HG03196 (cell line): ENCODE measurements around the gene FKBP7.
"Not testable (repeated sequence)": the region's sequence is repeated elsewhere in the genome, so short reads cannot be mapped to it uniquely, and the experiment has no call there.

ENCODE experiments used
- ATAC-seq: cut with Tn5 transposase; IDR thresholded peaks from one replicate; pipeline ENCODE4 v1.9.1; 2021; ENCODE audit not compliant: unreplicated experiment

Gene FKBP7

GRCh38 chr2:178478439-178479274 is at the start of gene FKBP7:
Gene FKBP7 (minus strand): TSS chr2:178478600. CDS start chr2:178478499, 101 bp downstream.
- peak; percentile 46 for ATAC-seq

- ATAC-seq: no peak
Observed at GRCh38 chr2:178527592-178527991, 49.2 kb upstream of the FKBP7 start.

GRCh38 chr2:178526256-178526655 is 47.9 kb upstream of the FKBP7 start:
- ATAC-seq: no peak

GRCh38 chr2:178525460-178525859 is 47.1 kb upstream of the FKBP7 start:
- ATAC-seq: not testable (repeated sequence)

GRCh38 chr2:178525010-178525409 is 46.6 kb upstream of the FKBP7 start:
- ATAC-seq: not testable (repeated sequence)

- ATAC-seq: no peak
Observed at GRCh38 chr2:178523596-178524134, 45.3 kb upstream of the FKBP7 start.

GRCh38 chr2:178522950-178523595 is 44.7 kb upstream of the FKBP7 start:
- ATAC-seq: no peak

- ATAC-seq: no peak
Observed at GRCh38 chr2:178521304-178522150, 43.1 kb upstream of the FKBP7 start.

GRCh38 chr2:178517496-178517895 is 39.1 kb upstream of the FKBP7 start:
- no peak for ATAC-seq

- peak; percentile 59 for ATAC-seq
Observed at GRCh38 chr2:178514664-178515063, 36.3 kb upstream of the FKBP7 start.

GRCh38 chr2:178513876-178514275 is 35.5 kb upstream of the FKBP7 start:
- no peak for ATAC-seq

- no peak for ATAC-seq
Observed at GRCh38 chr2:178512484-178512883, 34.1 kb upstream of the FKBP7 start.

GRCh38 chr2:178510384-178510783 is 32.0 kb upstream of the FKBP7 start:
- no peak for ATAC-seq

- ATAC-seq: no peak
Observed at GRCh38 chr2:178508646-178509045, 30.2 kb upstream of the FKBP7 start.

GRCh38 chr2:178506949-178507348 is 28.5 kb upstream of the FKBP7 start:
- ATAC-seq: no peak

- ATAC-seq: no peak
Observed at GRCh38 chr2:178506524-178506923, 28.1 kb upstream of the FKBP7 start.

GRCh38 chr2:178506101-178506500 is 27.7 kb upstream of the FKBP7 start:
- ATAC-seq: no peak

- no peak for ATAC-seq
Observed at GRCh38 chr2:178502751-178503150, 24.4 kb upstream of the FKBP7 start.

- ATAC-seq: no peak
Observed at GRCh38 chr2:178499640-178500039, 21.2 kb upstream of the FKBP7 start.

- no peak for ATAC-seq
Observed at GRCh38 chr2:178498137-178498536, 19.7 kb upstream of the FKBP7 start.

- ATAC-seq: no peak
Observed at GRCh38 chr2:178496049-178496448, 17.6 kb upstream of the FKBP7 start.
